Adipocyte (in vitro differentiated cells): Measurements from ENCODE around the gene CPOX.

ENCODE experiments used
- DNase-seq: peaks from one replicate; pipeline ENCODE4 v3.0.0-alpha.2; 2015; ENCODE audit warnings: low read depth
- H3K27me3 ChIP-seq: replicated peaks from 2 replicates; pipeline ENCODE4 v1.7.0; 2013; ENCODE audit warnings: mild to moderate bottlenecking, low read length, moderate library complexity; ENCODE audit not compliant: control insufficient read depth, insufficient read depth
- H3K36me3 ChIP-seq: 2 replicates; pipeline ENCODE4 v1.7.0; 2013; ENCODE audit warnings: low read length, mild to moderate bottlenecking, moderate library complexity; ENCODE audit not compliant: control insufficient read depth, insufficient read depth, severe bottlenecking
- H3K4me1 ChIP-seq: 2 replicates; pipeline ENCODE4 v1.7.0; 2013; ENCODE audit warnings: mild to moderate bottlenecking, low read length, moderate library complexity; ENCODE audit not compliant: control insufficient read depth, insufficient read depth
- H3K4me3 ChIP-seq: 2 replicates; pipeline ENCODE4 v1.7.0; 2013; ENCODE audit warnings: mild to moderate bottlenecking, low read length, moderate library complexity
- H3K9ac ChIP-seq: 2 replicates; pipeline ENCODE4 v1.7.0; 2013; ENCODE audit warnings: mild to moderate bottlenecking, low read length, moderate library complexity
- H3K9me3 ChIP-seq: 2 replicates; pipeline ENCODE4 v1.7.0; 2013; ENCODE audit warnings: mild to moderate bottlenecking, low read length, moderate library complexity; ENCODE audit not compliant: control insufficient read depth

CPOX gene

GRCh38 chr3:98532709-98533571 is 60.5 kb downstream of the CPOX start:
- no peak for DNase-seq
- Histone ChIP-seq H3K4me1 (no peaks in the 10 kb centered on the region), H3K9ac (no peak overlapping the region), H3K36me3 (no peaks in the 10 kb centered on the region), H3K9me3 (no peaks in the 10 kb centered on the region), H3K4me3 (no peak overlapping the region), H3K27me3 (peaks cover 10% of the 10 kb centered on the region)

- Histone ChIP-seq H3K36me3 (no peaks in the 10 kb centered on the region), H3K9me3 (no peaks in the 10 kb centered on the region), H3K9ac (no peak overlapping the region), H3K4me1 (no peaks in the 10 kb centered on the region), H3K4me3 (no peak overlapping the region), H3K27me3 (peaks cover 10% of the 10 kb centered on the region)
- DNase-seq, result no peak
Measured at GRCh38 chr3:98532275-98532637, 61.2 kb downstream of the CPOX start.

- Histone ChIP-seq H3K4me3 (no peak within 1 kb of the TSS), H3K4me1 (no peaks in the 10 kb centered on the region), H3K9ac (no peak within 1 kb of the TSS), H3K36me3 (no peaks in the 10 kb centered on the region), H3K9me3 (no peaks in the 10 kb centered on the region), H3K27me3 (peaks cover 10% of the 10 kb centered on the region)
- no peak for DNase-seq
Measured at GRCh38 chr3:98531622-98532274, 61.7 kb downstream of the CPOX start, which contains the start of gene GPR15. TSS of gene GPR15 (plus strand) at chr3:98531978. CDS start at chr3:98532034, 56 bp downstream.

GRCh38 chr3:98530676-98531075 is 62.7 kb downstream of the CPOX start:
- H3K4me3 ChIP-seq, result no peak overlapping the region
- no peak for DNase-seq
- H3K36me3 ChIP-seq, result no peaks in the 10 kb centered on the region
- no peaks in the 10 kb centered on the region for H3K9me3 ChIP-seq
- H3K9ac ChIP-seq, result no peak overlapping the region
- no peaks in the 10 kb centered on the region for H3K4me1 ChIP-seq
- H3K27me3 ChIP-seq, result peaks cover 10% of the 10 kb centered on the region

GRCh38 chr3:98529856-98530459 is 63.5 kb downstream of the CPOX start:
- no peak for DNase-seq
- no peak overlapping the region for H3K4me3 ChIP-seq
- no peak overlapping the region for H3K9ac ChIP-seq
- H3K4me1 ChIP-seq, result no peaks in the 10 kb centered on the region
- peaks cover 10% of the 10 kb centered on the region for H3K27me3 ChIP-seq
- no peaks in the 10 kb centered on the region for H3K9me3 ChIP-seq
- no peaks in the 10 kb centered on the region for H3K36me3 ChIP-seq
